Daoy (cell line): ENCODE data around the gene BCL10. TPM values are rescaled to one million over a fixed set of nuclear protein-coding genes. Genes with fewer than 3 reads are reported as not detected.

ENCODE experiments used
- DNase-seq: peaks from one replicate; pipeline ENCODE4 v3.0.0-alpha.2; 2015; ENCODE audit warnings: low read depth
- total RNA-seq: library from RNA; depleted of rRNA; stranded (reverse); fragments of >200 nt; shearing (Covaris generic); gene quantifications from 2 replicates; pipeline ENCODE4 v1.2.3, GENCODE V29; 2014; rRNA removed

The BCL10 gene
- 50.7 and 73.2 TPM in 2 replicates for total RNA-seq

DNA sequence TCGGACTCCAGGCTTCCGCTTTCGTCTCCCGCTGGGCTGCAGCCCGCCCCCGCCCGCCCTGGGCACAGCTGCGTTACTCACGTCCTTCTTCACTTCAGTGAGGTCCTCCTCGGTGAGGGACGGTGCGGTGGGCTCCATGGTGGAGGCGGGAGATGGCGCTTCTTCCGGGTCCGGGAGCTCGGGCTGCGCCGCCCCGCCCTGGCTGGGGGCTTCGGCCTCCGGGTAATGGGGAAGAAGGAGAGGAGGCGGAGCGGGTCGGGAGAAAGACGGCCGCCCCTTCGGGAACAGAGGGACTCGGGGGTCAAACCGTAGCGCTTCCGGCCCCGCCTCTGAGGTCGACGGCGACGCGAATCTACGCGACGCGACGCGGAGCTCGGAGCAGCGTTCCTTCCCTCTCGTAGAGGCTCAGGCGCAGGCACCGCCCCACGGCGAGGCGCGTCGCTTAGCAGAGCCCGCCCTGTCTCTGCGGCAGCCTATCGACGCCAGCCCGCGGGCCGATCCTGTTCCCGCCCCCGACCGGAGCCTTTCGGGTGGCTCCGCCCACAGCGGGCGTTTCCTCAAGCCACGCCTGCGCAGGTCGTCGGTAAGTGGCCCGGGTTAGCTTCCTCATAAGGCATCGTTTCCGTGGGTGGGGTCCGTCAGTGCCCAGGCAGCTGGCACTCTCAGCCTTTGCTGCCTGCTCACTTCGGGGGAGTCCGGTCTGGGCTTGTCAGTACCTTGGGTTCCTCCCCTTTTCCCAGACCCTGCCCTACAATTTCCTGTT lies at the start of gene BCL10:
BCL10 (minus strand) TSS at position 418 of the 763 bp plus-strand sequence; CDS start at position 138, 280 bp downstream.
- peak; percentile 100 for DNase-seq

- peak; percentile 65 for DNase-seq
These were observed 49.5 kb upstream of the BCL10 start for GRCh38 chr1:85325920-85326319.

- no peak for DNase-seq
These were observed 47.3 kb upstream of the BCL10 start for GRCh38 chr1:85323770-85324169.

GRCh38 chr1:85322655-85323054 lies 46.2 kb upstream of the BCL10 start:
- peak; percentile 49 for DNase-seq

DNA sequence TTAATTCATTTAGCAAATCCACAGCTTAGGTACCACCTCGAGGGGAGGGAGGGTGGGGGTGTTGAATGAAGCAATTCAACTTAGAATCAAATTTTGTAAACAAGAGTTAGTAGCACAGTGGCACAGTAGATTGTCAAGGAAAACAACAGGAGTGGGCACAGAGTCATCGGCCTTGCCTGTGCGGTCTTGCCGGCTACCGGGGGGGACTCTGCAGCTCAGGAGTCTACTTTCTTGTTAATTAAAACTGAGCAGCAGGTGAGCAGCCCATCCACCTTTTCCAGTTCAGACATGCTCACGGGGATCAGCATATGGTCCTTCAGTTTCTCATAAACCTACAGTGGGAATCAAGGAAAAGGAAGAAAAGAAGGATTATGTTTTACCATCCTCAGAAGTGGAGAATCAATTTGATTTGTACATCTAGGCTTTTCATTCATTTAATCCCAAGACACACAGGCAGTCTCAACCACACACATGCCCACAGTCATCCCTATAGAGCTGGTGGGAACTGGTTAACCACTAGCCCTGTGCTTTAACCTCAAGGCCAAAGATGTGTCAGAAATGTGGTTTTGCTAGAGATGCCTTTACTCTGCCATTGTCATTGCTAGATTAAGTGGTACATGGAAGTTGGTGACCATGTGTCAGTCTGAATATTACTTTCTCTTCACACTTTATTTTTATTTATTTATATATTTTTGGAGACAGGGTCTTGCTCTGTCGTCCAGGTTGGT lies 45.0 kb upstream of the BCL10 start:
- peak; percentile 92 for DNase-seq

DNA sequence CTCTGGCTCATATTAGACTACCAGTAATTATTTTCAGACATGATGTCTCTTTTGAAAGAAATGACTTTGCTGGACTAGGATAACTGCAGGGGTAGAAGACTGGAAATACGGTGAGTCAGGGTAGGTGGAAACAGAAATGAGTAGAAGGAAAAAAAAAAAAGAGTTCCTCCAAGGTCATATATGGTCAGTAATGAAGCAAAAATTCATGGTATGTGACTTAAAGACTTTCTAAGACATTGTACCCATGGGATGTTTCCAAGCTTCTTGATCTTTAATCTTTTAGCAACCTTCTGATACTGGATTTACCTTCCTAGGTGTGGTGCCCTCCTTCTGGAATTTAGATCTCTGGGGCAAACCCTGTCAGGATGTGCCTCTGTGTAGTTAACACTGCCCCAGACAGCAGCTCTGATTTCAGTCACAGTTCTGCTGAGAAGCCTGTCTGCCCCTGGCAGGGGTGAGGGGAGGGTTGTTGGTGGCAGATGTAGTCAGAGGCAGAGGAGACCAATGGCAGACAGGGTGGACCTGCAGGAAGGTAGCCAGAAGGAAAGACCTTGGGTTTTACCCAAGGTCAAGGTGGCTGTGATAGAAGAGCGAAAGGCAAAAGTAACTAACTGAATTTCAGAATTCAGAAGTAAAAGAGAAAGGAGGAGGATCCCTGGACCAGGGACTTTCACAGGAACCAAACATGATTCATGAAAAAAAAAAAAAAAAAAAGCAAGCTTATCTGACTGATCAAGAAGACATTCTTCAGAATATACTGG lies 44.1 kb upstream of the BCL10 start:
- peak; percentile 70 for DNase-seq

DNA sequence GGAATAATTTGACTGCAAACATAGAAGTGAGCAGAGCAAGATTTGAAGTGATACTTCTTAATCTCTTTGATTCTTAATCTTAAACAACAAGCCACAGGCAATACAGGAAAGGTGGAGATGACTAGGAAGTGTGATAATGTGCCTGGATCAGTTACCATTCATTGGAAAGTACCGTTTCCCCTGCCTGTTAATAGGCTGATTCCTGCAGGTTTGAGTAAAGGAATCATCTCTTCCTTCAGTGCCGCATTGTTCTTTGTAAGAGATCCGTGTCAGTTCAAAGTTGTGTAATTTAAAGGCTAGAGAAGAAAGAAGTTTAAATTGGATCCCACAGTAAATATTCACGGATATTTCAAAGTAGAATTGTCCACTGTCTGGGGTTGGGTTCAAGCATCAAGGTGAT lies 43.5 kb upstream of the BCL10 start:
- DNase-seq = peak; percentile 66

DNA sequence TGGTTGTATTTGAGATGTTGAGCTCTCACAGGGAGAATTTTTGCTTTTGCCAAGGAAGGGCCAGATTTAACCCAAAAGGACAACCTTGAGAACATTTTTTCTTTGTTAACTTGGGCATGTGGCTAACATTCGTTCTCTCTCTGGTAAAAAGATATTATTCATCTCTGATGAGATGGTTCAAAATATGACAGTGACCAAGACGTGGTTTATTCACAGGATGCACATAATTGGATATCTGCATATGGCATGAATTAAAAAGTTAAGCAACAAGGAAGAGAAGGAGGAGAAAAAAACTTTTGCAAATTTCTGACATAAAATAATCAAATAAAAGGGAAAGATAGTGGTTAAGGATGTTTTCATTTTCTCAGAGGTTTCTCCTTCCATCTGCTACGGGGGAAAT lies 43.1 kb upstream of the BCL10 start:
- DNase-seq = no peak

GRCh38 chr1:85318217-85318616 lies 41.8 kb upstream of the BCL10 start:
- DNase-seq = no peak

GRCh38 chr1:85317560-85317959 lies 41.1 kb upstream of the BCL10 start:
- no peak for DNase-seq

GRCh38 chr1:85316321-85316720 lies 39.9 kb upstream of the BCL10 start:
- DNase-seq = no peak

- no peak for DNase-seq
These were observed 39.4 kb upstream of the BCL10 start for GRCh38 chr1:85315789-85316188.

DNA sequence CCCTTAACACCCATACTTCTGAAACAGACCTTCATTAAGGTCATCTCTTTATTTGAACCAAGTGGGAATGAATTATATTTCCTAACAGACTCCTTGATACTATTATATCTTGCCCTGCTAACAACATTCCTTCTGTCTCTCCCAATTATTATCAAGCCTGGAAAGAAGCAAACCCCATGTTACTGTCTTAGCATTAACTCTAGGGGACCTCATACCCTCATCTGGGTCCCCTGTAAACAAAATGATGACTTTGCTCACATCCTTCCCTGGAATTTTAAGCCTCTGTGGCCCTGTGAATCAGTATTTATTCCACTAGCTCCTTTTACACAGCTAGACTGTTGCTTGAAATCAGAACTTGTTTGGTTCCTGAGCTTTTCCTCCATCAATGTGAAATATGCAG lies 38.3 kb upstream of the BCL10 start:
- no peak for DNase-seq

- DNase-seq = peak; percentile 97
These were observed 37.7 kb upstream of the BCL10 start for GRCh38 chr1:85313888-85314696.

GRCh38 chr1:85311818-85312217 lies 35.4 kb upstream of the BCL10 start:
- DNase-seq = peak; percentile 69

GRCh38 chr1:85308833-85309350 lies 32.5 kb upstream of the BCL10 start:
- peak; percentile 46 for DNase-seq

DNA sequence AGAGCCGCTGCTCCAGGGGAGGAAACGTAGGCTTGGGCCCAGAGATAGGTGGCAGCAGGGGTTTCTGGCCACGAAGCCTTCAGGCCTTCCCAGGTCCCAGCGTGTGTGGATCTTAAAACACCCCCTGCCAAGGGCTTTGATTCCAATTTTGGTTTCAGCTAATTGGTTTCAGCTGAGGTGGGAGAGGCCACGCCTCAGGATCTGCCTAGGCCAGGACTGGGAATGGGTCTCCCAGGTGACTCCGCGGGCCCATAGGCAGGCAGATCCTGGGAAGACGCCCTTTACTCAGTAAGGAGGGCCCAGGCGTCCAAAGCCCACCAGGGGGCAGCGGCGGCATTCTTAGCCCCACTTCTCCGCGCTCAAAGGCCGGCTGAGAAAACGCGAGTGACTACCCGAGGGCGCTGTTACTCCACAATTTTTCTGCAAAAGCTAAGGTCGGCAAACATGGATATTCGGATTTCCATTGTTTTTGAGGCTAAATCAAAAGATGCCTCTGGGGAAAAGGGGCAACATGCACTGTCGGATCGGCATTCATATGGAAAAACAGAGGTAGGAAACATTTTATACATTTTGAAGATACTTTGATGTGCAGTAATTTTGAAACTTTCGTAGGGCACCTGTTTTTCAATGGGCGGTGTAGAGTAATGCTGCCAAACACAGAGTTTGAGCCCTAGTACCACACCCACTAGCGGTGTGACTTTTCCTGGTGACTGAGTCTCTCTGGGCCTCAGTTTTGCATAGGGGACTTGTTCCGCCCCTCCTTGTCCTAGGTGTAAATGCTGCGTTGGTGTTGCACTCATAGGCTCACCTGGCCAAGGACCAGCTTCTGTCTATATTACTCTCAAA lies 31.8 kb upstream of the BCL10 start:
- peak; percentile 97 for DNase-seq

- no peak for DNase-seq
These were observed 29.8 kb upstream of the BCL10 start for GRCh38 chr1:85306236-85306635.

- DNase-seq = no peak
These were observed 27.2 kb upstream of the BCL10 start for GRCh38 chr1:85303440-85304162.

DNA sequence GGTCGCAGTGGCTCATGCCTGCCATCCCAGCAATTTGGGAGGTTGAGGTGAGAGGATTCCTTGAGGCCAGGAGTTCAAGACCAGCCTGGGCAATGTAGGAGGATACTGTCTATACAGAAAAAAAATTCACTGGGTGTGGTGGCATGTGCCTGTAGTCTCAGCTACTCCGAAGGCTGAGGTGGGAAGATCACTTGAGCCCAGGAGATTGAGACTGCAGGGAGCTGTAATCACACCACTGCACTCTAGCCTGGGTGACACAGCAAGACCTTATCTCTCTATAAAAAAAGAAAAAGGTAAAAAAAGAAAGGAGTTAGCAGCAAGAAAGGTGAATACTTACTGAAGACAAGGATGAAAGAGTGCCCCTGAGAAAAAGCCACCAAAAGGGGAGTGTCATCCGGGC lies 23.7 kb upstream of the BCL10 start:
- no peak for DNase-seq
